GM12875 (cell line): ENCODE measurements around the gene ZBTB48.

Experiments used
- H3K4me3 ChIP-seq: one replicate; pipeline ENCODE4 v1.5.1; 2011; ENCODE audit warnings: low read depth, low read length, control low read depth
- CTCF ChIP-seq: IDR thresholded peaks from 2 replicates; pipeline ENCODE4 v1.5.1; 2011; ENCODE audit warnings: low read depth, mild to moderate bottlenecking, control low read depth, inconsistent platforms, low read length, moderate library complexity, borderline replicate concordance; ENCODE audit not compliant: insufficient read depth

ZBTB48 gene

GRCh38 chr1:6614019-6614928, 34.5 kb downstream of the ZBTB48 start:
- peak overlapping the region; percentile 94 for H3K4me3 ChIP-seq
- no peak for TF ChIP-seq CTCF

GRCh38 chr1:6614929-6615785, 35.4 kb downstream of the ZBTB48 start:
- no peak for TF ChIP-seq CTCF
- peak overlapping the region; percentile 94 for H3K4me3 ChIP-seq

DNA sequence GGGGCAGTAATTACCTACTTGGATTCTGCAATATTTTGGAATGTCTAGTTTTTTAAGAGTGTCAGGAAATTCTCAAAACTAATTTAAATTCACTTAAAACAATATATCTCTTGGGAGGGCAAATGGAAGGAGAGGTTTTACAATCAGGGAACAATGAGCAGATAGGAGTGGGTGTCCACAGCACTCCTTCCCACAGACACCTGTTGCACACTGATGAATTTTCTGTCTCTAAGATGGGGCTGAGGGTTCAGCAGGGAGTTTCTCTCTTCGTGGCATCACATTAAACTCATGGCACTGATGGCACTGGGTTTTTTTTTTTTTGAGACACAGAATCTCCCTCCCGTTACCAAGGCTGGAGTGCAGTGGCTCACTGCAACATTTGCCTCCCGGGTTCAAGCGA, 39.3 kb downstream of the ZBTB48 start:
- TF ChIP-seq CTCF: no peak
- no peak overlapping the region for H3K4me3 ChIP-seq

DNA sequence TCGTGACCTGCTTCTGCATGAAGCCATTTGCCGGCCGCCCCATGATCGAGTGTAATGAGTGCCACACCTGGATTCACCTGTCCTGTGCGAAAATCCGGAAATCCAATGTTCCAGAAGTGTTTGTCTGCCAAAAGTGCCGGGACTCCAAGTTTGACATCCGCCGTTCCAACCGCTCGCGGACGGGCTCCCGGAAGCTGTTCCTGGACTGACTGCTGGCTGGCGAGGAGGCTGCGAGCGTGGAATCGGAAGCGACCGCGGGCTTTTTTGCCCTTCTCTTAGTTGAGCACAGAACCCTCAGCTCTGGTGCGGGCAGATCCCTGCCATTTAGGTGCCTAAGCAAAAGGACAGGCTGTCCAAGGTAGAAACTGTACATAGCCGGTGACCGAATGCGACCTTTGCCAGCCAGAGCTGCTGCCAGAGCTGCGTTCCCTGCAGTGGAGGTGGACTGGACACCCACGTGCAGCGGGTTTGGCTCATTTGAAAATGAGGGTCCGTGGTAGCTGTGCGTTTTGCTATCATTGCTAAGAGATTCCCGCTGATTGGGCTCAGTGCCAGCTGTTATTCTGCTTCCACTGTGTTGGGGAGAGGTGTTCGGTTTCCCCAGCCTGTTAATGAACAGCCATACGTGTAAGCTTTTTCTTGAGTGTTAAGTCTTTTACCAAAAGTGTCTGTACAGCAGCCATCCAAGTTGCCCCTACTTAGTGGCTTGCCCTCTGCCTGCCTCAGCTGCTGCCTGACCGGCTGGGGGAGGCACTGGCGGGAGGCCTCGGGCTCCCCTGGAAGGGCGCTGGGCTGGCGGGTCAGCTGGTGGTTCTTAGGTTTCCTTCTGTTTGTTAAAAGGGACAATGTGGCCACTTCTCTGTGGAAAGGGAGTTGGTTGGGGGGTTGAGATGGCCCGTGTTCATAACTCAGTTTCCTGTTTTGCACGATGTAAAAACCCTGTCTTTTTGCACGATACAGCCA, 41.9 kb downstream of the ZBTB48 start:
- TF ChIP-seq CTCF: no peak
- H3K4me3 ChIP-seq: no peak overlapping the region

DNA sequence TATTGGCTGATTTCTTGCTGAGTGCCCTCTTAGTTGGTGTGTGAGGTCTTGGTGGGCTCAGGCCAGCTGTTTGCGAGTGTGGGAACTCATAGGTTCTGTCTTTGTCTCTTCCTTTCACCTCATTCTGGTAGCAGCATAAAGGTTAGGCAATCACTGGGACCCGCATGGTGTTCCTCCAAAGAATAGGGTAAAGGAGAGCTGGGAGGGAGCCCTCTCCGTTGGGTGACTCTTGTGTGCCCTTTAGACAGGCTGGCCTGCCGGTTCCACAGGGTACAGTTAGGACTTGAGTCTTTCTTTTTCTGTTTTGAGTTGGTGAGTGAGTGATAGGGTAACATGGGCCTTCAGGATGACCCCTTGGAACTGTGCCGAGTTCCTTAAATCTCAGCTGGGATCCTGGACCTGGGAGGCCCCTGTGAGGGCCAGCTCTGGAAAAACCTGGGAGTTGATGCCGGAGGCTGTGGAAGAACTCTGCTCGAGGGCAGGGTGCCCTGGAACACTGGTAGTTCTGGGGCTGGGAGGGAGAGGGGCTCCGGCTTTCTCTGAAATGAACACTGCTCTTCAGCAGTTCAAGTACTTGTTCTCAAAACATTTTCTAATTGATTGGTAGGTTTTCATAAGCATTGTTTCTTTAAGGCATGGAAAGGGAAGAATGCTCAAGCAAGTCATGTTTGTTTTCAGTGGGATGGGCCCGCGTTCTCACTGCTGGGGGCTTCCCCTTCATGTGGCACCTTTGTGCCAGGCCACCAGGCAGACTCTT, 42.8 kb downstream of the ZBTB48 start:
- no peak for TF ChIP-seq CTCF
- H3K4me3 ChIP-seq: no peak overlapping the region
